HG03095 (cell line): ENCODE data around the gene FAM50A.
"Not testable (repeated sequence)": the region's sequence is repeated elsewhere in the genome, so short reads cannot be mapped to it uniquely, and the experiment has no call there.

Experiments used
- ATAC-seq: cut with Tn5 transposase; IDR thresholded peaks from one replicate; pipeline ENCODE4 v1.9.1; 2021; ENCODE audit warnings: moderate library complexity; ENCODE audit not compliant: unreplicated experiment

FAM50A gene, protein sequence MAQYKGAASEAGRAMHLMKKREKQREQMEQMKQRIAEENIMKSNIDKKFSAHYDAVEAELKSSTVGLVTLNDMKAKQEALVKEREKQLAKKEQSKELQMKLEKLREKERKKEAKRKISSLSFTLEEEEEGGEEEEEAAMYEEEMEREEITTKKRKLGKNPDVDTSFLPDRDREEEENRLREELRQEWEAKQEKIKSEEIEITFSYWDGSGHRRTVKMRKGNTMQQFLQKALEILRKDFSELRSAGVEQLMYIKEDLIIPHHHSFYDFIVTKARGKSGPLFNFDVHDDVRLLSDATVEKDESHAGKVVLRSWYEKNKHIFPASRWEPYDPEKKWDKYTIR

DNA sequence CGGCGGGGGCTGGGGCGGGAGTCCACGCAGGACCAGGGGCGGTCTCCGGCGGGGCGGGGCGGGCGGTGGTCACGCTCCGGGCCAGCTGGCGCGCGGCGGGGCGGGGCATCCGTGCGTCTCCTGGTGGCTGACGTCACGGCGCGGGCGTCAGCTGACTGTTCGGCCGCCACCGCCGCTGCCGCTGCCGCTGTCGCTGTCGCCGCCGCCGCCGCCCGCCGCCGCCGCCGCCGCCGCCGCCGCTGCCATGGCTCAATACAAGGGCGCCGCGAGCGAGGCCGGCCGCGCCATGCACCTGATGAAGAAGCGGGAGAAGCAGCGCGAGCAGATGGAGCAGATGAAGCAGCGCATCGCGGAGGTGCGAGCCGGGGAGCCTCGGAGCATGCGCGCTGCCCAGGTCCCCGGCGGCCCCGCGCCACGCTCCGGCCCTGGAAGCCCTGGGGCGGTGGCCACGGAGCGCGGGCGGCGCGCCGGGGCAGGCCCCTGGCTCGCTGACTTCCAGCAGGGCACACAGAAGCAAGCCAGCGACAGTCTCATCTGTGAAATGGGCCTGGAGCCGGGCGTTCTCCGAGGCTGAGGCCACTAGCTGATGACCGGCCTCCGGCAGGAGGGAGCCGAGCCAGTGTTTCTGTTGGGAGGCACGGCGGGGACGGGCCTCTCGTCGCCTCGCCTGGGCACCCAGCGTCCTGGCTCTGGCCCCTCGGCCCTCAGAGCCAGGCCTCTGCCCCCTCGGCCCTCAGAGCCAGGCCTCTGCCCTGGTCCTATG, at the start of gene FAM50A:
TSS of gene FAM50A (plus strand) at position 150 of the 763 bp plus-strand sequence. CDS start at position 245, 95 bp downstream.
- ATAC-seq = peak; percentile 49

DNA sequence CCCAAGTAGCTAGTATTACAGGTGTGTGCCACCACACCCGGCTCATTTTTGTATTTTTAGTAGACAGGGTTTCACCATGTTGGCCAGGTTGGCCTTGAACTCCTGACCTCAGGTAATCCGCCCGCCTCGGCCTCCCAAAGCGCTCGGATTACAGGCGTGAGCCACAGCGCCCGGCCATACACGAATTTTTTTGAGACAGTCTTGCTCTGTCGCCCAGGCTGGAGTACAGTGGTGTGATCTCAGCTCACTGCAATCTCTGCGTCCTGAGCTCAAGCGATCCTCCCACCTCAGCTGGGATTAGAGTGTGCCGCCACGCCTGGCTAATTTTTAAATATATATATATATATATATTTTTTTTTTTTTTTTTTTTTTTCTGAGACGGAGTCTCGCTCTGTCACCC, 47.6 kb upstream of the FAM50A start:
- ATAC-seq = not testable (repeated sequence)

DNA sequence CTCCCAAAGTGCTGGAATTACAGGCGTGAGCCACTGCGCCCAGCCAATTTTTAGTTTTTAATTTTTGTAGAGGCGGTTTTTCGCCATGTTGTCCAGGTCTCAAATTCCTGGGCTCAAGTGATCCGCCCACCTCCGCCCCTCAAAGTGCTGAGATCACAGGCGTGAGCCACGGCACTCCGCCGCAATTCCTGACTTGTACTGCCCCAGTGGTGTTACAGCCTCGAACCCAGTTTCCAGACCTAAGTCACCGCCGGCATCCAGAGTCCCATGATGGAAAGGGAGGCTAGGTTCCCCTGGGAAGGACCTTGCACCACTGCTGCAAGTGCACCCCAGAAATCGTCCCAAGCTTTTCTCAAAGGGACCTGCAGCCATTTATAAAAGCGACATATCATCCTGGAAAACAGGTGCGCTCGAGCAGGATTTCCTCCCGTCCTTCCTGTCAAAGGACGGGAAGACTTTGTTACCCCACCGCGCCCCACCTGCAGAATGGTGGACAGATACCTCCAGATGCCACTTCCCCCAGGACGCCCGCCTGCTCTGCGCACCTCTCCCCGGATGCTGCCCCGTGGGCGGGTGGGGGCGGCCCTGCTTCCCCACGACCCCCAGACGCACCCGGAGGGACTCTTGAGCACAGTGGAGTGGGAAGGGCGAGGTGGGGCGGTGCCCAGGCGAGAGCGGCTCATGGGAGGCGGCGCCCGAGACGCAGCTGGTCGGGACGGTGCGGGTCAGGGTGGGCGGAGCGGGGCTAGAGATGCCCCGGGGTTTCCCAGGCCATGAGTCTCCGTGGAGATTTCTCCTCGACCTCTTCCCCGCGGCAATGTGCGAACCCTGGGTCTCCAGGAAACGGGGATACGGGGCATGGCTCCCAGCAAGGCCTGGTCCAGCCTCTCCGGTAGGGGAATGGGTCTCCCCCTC, 46.7 kb upstream of the FAM50A start:
- ATAC-seq = peak; percentile 41

DNA sequence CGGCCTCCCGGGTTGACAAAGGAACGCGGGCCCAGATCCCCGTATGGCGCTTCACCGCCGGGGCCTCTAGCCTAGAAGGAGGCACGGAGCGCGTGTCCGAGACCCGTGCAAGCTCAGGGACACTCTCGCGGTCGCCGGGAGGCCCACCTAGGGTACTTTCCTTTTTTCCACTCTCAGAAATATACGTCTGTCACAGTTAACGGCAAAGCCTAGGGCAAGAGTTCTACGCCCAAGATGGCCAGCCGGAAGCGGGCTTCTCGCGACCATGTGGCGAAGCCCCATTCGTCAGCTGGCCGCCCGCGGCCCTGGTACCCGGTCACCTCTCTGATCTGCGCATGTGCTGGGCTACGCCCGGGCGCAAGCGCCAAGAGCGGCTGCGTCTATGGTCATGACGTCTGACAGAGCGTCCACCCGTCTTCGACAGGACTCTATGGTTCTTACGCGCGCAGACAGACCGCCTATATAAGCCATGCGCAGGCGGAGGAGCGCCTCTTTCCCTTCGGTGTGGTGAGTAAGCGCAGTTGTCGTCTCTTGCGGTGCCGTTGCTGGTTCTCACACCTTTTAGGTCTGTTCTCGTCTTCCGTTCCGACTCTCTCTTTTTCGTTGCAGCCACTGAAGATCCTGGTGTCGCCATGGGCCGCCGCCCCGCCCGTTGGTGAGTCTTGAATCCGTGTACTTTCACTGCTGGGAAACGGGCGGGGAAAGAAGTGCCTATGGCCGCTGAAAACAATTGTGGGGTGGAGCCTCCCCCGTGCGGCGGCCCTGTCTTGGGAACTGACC, 45.9 kb upstream of the FAM50A start, which contains the start of gene RPL10:
TSS of gene RPL10 (plus strand) at position 490 of the 780 bp plus-strand sequence. CDS start at position 633, 143 bp downstream.
- ATAC-seq = peak; percentile 72

DNA sequence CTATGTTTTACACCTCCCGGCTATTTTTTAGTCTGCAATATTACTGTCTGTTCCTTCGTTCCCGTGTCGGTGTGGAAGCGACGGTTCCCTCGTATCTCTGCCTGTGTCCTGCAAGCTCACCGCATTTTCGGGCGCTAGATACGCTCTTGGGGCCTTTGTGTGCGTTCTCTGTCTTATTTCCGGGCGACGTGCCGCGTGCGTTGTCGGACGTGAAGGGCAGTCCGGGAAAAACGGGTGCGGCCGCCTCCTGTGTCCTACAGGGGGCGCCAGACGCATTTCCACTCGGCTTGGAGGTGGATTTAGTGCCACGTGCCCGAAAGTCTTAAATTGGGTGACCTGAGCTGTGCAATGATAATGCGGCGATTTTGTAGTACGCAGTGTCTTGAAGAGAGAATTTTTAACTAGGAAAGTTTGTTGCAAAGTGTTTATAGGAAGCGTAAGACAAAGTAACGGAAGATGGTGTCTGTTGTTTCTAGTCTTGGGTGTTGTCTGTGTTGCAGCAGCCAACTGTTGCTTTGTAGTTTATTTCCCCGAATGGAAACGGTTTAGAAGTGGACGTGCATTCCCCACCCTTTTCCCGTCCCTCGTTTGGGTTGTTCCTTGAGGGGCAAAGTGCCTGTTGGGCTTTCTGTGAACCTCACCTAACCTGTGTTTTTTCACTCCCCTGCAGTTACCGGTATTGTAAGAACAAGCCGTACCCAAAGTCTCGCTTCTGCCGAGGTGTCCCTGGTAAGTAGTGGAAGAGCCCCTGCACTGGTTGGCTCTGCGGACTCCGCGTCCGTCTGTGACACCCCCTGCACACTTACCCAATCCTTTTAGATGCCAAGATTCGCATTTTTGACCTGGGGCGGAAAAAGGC, 45.0 kb upstream of the FAM50A start:
- no peak for ATAC-seq

DNA sequence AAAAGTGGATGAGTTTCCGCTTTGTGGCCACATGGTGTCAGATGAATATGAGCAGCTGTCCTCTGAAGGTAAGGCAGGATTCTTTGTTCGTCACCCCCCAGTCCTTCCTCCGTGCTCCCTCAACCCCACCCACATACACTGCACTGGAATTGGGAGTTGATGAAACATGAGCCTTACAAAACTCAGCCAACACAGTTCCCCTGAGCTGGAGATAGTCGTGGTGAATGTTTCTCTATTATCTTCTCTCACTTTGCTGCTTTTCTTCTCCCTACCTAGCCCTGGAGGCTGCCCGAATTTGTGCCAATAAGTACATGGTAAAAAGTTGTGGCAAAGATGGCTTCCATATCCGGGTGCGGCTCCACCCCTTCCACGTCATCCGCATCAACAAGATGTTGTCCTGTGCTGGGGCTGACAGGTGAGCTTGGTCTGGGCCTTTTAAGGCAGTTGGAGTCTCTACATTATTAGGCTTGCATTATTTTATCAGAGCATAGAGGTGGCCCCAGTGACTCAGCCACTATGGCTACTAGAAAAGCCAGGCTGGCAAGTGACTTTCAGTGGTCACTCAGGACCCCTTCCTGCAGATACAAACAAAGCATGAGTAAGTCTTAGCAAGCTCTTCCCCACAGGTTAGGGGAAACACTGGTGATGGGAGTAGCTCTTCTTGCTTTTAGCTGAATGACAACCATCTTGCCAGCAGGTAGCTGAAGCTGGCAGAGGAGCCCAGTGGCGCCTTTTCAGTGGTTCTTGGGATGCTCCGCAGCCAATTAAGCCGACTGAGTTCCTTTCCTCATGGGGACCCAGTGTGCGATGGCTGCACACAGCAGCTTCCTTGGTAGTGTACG, 44.2 kb upstream of the FAM50A start:
- no peak for ATAC-seq

DNA sequence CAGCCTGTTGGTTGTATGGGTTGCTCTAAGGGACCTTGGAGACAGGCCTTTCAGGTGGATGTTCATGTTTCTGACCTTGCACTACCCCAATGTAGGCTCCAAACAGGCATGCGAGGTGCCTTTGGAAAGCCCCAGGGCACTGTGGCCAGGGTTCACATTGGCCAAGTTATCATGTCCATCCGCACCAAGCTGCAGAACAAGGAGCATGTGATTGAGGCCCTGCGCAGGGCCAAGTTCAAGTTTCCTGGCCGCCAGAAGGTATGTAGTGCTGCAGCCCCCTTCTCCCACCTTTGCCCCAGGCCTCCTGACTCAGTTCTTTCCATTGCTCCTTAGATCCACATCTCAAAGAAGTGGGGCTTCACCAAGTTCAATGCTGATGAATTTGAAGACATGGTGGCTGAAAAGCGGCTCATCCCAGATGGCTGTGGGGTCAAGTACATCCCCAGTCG, 43.5 kb upstream of the FAM50A start:
- not testable (repeated sequence) for ATAC-seq

DNA sequence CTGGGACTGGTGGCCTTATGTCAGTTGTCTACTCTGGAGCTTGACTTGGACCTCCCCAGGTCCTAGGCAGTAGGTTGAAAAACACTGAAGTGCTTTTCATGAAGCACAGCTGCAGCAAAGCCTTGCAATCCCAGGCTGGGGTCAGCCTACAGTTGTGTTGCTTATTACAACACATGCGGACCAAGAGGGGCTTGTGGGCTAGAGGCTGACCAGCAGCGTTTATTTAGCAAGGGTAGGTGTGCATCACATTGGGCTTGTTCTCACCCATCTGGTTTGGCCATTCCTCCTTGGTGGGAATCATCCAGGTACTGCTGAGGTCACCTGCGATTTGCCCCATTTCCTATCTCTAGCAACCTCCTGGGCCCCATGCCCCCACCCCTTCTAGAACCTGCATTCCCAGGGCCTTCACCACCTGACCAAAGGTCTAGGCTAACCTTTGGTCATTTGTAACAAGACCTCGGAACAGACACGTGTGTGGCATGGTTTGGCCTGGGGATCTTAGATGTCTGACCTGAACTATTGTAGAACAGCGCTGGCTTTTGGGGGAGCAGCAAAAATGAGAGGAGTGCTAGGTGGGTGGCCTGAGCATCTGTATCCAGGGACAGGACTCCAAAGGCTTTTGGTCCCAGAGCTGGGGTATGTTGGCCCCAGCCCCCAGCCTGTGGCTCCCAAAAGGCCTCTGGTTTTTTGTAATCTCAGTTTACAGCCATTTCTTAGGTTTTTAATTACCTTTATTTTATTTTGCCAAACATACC, 42.7 kb upstream of the FAM50A start:
- no peak for ATAC-seq

DNA sequence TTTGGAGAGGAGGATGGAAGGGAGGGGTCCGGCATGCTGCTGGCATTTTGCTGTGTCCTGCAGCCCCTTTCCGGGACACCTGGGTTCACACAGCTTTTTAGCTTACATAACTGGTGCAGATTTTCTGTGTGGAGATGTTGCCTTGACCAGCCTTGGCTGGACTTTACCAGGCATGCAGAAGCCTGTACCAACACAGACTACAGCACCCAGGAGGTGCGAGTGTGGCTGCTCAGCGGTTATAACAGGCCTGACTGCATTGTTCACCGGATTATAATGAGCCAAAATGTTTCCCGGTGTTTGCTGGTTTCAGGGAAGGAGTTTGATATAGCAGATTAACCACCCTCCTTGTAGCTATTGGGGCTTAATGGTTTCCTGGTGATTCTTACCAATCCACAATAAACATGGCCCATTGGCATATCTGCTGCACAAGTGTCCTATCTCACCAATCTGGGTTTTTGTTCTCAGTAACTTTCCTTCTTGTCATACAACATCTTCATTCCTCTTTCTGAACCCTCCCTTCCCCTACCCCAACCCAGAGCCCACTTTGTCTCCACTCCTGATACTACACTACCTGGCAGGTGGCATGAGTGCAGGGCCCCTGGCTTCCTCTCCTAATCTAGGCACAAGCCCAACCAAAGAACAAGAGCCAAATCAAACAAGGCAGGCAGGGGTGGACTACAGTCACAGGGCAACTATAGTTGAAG, 41.9 kb upstream of the FAM50A start:
- no peak for ATAC-seq

DNA sequence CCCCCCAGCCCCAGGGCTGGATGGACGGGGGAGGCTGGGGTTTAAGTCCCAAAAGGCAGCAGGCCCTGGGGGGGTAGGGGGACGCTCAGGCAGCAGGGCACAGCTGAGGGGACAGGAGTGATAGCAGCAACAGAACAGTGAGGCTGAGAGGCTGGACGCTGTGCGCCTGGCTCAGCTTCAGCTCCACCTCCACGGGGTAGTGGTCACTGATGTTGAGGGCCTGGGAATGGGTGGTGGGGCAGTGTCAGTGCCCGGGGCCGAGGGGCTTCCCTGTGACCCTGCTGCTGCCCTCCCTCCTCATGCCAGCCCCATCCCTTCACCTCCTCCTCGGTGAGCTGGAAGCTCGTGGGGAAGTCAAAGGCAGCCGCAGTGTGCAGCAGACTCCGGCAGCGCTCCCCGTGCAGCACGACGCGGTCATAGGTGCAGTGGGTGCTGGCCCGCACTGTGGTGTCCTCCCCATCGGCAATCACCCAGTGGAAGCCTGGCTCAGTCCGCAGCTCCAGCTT, 41.3 kb upstream of the FAM50A start:
- ATAC-seq = no peak

DNA sequence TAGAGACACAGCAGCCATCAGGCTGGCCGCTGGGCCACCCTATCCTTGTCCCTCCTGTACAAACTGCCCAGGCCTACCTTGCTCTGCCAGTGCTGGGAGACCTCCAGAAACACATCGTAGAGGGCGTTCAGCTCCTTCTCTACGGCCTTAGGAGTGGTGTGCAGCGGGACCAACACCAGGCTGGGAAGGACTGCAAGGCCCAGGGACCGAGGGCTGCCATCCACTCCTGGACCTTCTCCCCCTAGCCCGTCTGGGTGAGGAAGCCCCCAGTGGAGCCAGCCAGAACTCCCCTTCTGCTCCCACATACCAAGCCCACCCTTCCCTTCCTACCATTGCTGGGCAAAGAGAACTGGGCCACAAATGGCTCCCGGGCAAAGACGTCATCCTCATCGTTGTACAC, 40.7 kb upstream of the FAM50A start:
- ATAC-seq = no peak

DNA sequence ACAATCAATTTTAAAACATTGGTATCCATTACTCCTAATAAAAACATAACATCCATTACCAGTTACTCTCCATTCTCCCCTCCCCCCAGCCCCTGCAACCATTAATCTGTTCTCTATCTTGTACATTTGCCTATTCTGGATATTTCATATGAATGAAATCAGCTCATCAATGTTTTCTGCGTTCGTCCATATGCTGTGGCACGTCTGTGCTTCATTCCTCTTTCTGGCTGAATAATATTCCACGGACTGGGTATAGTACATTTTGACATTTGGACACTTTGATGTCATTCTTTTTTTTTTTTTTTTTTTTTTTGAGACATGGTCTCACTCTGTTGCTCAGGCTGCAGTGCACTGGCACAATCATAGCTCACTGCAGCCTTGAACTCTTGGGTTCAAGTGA, 40.1 kb upstream of the FAM50A start:
- no peak for ATAC-seq

DNA sequence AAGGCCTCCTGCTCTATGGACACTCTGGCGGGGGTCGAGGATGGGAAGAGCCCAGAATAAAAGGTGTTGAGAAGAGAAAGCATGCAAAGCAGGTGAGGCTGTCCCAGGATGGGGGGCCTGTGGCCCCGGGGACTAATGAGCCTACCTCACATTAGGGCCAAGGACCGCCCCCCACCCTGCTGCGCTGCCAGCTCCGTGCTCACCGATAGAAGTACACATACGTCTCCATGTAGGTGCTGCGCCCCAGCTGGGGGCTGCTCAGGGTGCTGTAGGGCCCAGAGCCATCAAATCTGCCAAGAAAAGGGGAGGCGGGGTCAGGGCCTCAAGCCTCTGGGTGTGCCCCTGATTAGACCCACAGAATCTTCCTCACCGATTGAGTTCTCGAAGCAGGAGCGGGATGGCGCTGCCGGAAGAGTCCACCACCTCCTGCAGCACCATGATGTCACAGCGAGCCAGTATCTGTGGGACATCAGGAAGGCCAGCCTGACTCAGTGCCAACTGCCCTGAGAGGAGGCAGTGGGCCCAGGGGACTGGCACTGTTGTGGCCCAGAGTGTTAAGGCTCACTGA, 39.2 kb upstream of the FAM50A start:
- no peak for ATAC-seq

DNA sequence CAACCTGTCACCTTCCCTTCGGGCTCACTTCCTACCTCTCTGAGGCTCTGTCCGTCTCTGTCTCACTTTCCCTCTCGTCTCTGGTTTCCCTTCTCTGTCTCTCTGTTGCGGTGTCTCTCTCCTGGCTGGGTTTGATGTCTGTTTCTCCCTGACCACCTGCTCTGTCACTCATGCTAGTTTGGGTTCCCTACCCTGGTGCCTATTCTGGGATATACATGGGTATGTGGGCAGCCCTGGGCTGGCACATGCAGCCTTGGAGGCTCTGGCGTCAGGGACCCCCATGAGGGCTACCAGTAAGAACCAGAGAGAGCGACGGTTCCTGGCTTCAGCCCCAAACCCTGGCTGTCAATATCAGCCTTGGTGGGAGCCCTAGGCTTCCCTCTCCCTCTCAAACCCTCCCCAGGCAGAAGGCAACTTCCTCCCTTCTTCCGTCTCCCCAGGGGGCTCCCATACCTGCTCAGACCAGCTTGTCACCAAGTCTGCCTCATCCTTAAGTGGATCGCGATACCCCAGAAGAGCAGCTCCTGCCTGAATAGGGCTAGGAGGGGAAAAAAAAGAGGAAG, 35.2 kb upstream of the FAM50A start:
- peak; percentile 4 for ATAC-seq

DNA sequence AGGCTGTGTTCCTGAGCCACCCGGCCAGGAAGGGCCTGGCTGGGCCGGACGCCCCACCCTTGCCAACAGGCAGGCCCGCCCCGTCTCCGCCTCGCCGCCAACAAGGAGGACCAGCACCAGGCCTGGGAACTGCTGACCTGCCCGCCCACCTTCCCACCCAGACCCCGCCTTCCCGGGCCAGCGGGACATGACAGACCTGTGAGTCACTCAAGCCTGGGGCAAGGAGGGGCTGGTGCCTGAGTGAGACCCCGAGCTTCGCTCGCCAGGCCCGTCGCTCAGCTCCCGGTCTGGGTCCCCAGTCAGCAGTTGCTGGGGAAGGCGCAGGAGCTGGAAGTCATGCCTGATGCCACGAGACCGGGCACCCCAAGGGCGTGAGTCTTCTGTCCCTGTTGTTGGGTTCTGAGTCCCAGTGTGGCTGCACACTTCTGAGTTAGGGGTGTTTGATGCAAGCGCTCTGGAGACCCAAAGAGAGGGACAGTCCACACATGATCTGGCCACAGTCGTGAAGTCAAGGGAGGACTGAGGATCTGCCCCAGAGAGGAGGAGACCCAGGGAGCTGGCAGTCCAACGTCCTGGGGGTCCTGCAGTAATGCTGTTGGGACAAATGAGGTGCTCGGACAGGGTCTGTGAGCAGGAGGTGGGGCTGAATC, 34.6 kb upstream of the FAM50A start, which contains the start of gene DNASE1L1:
TSS of gene DNASE1L1 (minus strand) at position 33 of the 650 bp plus-strand sequence. CDS start 3,686 bp downstream, outside the sequence.
- ATAC-seq = peak; percentile 48

DNA sequence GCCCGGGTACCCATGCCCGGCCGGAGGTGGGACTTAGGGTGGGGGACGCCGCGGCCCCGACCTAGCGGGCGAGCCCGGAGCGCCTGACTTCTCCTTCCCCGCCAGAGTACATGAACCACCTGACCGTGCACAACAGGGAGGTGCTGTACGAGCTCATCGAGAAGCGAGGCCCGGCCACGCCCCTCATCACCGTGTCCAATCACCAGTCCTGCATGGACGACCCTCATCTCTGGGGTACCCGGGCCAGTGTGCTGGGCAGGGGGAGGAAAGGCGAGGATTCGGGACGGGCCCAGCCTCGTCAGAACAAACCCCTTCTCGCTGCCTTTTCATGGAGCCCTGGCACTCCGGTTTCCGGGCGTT, 32.0 kb upstream of the FAM50A start:
- peak; percentile 55 for ATAC-seq
